ENCODE measurements around the gene TAS2R43.
"Not testable (repeated sequence)": the region's sequence is repeated elsewhere in the genome, so short reads cannot be mapped to it uniquely, and the experiment has no call there.

TAS2R43 gene, protein sequence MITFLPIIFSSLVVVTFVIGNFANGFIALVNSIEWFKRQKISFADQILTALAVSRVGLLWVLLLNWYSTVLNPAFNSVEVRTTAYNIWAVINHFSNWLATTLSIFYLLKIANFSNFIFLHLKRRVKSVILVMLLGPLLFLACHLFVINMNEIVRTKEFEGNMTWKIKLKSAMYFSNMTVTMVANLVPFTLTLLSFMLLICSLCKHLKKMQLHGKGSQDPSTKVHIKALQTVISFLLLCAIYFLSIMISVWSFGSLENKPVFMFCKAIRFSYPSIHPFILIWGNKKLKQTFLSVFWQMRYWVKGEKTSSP

DNA sequence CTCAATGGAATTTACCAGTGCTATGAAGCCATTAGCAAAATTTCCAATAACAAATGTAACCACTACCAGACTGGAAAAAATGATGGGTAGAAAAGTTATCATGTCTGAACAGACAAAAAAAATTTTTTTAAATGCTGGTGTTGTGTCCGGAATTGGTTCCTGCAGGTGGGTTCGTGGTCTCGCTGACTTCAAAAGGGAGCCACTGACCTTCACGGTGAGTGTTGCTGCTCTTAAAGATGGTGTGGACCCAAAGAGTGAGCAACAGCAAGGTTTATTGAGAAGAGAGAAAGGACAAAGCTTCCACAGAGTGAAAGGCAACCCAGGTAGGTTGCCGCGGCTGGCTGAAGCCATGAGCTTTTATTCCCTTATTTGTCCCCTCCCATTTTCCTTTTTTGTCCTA lies at the start of gene TAS2R43:
TSS of gene TAS2R43 (minus strand) at position 186 of the 400 bp plus-strand sequence. CDS start at position 102, 84 bp downstream.
- no peak for DNase-seq (ENCODE audit: low read depth)

DNA sequence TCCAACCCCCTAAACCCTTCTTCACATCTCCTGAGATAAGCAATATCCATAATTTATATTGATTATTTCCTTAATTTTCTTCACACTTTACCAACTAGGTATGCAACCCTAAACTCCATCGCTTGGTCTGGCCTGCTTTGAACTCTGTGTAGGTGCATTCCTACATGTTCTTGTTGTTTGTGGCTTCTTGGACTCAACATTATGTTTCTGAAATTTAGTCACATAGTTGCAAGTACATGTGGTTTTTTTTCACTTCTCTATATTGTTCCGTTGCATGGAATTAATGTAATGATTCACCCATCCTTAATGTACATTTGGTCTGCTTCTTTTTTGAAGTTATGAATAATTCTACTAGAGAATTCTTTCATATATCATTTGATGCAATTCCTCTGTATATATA lies 44.0 kb upstream of the TAS2R43 start:
- no peak for DNase-seq (ENCODE audit: low read depth)

DNA sequence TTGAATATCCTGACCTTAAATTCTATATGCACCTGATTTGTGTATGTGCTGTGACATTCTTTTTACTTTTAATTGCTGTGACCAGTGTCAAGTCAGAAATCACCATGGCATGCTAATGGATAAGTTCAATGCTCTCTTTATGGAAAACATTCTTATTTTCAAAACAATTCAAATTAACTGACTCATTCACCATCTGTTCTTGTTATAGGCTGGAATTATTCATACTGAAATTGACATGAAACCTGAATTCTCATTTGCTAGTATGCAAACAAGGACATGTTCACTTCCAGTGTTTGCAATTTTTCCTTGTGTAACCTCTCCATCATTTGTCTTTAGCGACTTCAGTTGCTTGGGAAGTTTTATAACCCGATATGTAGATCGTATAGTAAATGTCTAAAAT lies 42.2 kb upstream of the TAS2R43 start, which contains the start of gene TAS2R30:
TSS of gene TAS2R30 (minus strand) at position 340 of the 400 bp plus-strand sequence. CDS start 400 bp downstream, outside the sequence.
- no peak for DNase-seq (ENCODE audit: low read depth)

DNA sequence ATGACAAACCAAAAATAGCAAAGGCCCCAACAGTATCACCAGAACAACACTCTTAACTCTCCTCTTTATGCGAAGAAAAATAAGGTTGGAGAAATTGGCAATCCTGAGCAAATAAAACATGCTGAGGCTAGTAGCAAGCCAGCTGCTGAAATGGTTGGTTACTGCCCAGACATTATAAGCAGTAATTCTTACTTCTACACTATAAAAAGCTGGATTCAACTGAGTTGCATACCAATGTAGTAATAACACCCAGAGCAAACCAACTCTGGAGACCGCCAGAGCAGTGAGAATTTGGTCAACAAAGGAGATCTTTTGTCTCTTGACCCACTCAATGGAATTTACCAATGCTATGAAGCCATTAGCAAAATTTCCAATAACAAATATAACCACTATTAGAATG lies 41.7 kb upstream of the TAS2R43 start:
- DNase-seq (ENCODE audit: low read depth), result no peak

DNA sequence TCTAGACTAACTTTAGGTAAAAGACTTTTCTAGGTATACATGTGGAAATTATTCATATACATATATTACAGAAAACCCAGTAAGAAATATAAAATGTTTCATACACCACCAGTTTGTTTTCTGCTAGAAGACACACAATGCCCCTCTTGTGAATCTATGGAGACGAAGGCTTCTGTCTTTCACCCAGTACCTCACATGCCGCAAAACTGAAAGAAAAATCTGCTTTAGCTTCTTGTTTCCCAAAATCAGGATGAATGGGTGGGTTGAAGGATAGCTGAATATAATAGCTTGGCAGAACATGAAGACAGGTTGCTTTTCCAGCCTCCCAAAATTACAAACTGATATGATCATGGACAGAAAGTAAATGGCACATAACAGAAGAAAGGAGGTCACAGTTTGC lies 41.0 kb upstream of the TAS2R43 start:
- DNase-seq (ENCODE audit: low read depth), result no peak

DNA sequence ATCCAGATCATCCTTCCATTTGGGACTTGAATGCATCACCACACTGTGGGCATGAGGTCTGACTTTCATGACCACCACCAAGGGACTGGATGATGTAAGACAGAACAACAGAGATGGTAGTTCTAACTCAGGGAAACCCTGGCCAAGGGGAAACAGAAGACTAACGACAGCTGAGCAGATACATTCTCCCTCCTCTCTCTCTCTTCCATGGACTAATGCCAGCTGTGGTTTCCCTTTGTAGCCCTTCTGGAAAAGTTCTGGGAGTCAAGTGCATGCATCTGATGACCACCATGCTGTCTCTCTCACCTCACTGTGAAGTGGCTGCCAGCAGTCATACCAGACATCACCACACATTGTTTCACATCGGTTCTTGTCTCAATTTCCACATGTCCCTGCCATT lies 38.9 kb upstream of the TAS2R43 start:
- no peak for DNase-seq (ENCODE audit: low read depth)

DNA sequence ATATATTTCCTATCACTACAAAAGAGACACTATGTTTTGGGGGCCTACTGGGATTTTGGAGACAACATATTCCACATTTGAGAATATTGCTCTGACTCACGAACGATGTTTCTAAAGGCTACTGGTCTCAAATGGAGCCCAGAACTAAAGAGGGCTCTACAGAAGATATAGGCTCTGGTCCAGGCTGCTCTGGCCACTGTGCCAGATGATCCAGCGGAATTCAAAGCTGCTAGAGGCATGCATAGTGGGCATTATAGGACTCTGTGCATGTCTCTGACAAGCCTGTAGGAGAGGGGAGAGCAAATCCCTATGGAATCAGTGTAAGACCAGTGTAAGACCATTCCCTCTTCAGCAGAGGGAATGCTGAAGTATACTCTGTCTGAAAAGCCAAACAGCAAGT lies 38.3 kb upstream of the TAS2R43 start:
- no peak for DNase-seq (ENCODE audit: low read depth)

DNA sequence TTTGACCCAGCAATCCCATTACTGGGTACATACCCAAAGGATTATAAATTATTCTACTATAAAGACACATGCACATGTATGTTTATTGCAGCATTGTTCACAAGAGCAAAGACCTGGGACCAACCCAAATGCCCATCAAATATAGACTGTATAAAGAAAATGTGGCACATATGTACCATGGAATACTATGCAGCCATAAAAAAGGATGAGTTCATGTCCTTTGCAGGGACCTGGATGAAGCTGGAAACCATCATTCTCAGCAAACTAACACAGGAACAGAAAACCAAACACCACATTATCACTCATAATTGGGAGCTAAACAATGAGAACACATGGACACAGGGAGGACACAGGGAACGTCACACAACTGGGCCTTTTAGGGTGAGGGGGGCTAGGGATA lies 22.0 kb upstream of the TAS2R43 start:
- DNase-seq (ENCODE audit: low read depth), result not testable (repeated sequence)

DNA sequence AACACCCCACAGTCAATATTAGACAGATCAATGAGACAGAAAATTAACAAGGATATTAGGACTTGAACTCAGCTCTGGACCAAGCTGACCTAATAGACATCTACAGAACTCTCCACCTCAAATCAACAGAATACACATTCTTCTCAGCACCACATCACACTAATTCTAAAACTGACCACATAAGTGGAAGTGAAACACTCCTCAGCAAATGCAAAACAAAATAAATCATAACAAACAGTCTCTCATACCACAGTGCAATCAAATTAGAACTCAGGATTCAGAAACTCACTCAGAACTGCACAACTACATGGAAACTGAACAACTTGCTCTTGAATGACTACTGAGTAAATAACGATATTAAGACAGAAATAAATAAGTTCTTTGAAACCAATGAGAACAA lies 19.1 kb upstream of the TAS2R43 start:
- DNase-seq (ENCODE audit: low read depth), result not testable (repeated sequence)

DNA sequence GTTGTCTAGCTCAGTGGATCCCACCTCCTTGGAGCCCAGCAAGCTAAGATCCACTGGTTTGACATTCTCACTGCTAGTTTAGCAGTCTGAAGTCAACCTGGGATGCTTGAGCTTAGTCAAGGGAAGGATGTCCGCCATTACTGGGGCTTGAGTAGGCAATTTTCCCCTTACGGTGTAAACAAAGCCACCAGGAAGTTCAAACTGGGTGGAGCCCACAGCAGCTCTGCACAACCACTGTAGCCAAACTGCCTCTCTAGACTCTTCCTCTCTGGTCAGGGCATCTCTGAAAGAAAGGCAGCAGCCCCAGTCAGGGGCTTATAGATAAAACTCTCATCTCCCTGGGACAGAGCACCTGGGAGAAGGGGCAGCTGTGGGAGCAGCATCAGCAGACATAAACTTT lies 16.7 kb upstream of the TAS2R43 start:
- no peak for DNase-seq (ENCODE audit: low read depth)

DNA sequence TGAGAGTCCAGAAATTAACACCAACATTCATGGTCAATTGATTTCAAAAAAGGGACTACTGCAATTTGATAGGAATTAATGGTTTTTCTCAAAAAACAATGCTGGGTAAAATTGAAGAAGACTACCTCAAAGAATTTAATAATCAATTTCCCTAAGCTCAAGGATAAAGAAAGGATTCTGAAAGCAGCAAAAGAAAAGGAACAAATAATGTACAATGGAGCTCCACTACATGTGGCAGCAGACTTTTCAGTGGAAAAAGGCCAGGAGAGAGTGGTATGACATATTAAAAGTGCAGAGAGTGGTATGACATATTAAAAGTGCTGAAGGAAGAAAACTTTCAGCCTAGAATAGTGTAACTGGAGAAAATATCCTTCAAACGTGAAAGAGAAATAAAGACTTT lies 15.6 kb upstream of the TAS2R43 start:
- no peak for DNase-seq (ENCODE audit: low read depth)

DNA sequence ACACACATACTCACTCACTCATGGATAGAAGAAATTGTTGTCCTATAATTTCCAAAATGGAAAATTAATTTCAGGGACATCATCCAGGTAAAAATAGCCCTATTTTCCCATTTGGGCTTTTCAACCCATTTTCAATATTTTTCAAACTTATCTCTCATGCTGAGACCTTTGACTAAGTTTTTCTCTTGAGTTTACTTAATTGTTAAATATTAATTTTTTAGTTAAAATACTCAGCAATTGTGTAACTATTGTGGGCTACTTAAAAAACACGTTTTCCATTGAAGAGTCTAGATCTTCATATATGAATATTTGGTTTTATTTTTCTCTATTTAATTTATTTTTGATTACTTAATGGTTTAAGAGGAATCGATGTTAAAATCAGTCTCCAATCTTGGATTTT lies 14.2 kb upstream of the TAS2R43 start:
- no peak for DNase-seq (ENCODE audit: low read depth)

DNA sequence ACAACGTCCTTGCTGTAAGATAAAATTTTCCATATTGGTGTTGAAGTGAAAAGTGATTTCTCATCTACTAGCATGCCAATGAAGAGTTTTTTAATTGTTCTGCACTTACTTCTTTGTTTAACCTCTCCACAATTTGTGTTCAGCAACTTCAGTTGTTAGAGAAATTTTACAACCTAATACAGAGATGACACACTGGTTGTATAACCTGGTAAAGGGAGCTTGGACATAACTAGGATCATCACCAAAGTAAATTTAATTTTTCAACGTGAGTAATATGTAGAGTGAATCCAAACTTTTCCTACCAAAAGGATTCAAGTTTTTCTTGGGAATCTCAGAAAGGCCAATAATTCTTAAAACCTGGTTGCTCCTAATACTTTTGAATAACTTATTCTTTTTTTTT lies 13.4 kb upstream of the TAS2R43 start:
- DNase-seq (ENCODE audit: low read depth), result no peak

DNA sequence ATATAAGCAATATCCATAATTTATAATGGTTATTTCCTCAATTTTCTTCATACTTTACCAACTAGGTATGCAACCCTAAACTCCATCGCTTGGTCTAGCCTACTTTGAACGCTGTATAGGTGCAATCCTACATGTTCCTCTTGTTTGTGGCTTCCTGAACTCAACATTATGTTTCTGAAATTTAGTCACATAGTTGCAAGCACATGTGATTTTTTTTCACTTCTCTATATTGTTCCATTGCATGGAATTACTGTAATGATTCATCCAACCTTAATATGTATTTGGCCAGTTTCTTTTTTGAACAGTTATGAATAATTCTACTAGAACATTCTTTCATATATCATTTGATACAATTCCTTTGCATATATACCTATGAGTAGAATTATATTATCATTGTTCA lies 2.8 kb upstream of the TAS2R43 start:
- DNase-seq (ENCODE audit: low read depth), result not testable (repeated sequence)

DNA sequence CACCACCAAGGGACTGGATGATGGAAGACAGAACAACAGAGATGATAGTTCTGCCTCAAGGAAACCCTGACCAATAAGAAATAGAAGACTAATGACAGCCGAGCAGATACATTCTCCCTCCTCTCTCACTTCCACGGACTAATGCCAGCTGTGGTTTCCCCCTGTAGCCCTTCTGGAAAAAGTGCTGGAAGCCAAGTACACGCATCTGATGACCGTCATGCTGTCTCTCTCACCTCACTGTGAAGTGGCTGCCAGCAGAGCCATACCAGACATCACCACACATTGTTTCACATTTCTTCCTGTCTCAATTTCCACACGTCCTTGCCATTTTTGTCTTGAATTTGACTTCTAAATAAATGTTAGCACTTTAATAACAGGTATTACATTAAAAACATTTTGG lies 2.9 kb downstream of the TAS2R43 start:
- no peak for DNase-seq (ENCODE audit: low read depth)

DNA sequence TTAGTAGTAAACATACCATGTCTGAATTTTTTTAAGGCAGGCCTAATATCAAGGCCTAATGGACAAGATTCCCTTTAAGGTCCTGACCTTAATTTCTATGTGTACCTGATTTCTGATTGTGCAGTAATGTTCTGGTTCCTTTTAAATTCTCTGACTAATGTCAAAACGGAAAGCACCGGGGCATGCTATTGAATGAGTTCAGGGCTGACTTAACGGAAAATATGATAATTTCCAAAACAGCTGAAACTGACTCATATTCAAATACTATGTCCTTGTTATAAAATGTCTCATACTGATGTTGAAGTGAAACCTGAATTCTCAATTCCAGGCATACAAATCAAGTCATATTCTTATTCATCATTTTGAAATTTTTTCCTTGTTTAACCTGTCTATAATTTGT lies 6.7 kb downstream of the TAS2R43 start:
- DNase-seq (ENCODE audit: low read depth), result no peak

DNA sequence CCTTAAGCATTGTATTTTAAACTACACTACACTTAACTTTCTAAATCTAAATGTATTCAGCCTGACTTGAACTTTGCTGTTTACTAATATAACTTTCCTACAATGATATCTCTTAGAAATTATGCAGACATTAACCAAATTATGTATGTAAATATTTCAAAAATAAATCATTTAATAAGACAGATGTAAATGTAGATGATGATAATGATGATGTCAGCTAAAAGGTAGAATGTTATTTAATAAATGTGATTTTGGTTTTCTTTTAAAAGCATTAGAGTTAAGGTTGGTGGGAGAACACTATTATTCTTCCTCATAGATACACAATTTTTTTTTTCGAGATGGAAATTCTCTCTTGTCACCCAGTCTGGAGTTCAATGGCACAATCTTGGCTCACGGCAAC lies 10.1 kb downstream of the TAS2R43 start:
- DNase-seq (ENCODE audit: low read depth), result no peak

DNA sequence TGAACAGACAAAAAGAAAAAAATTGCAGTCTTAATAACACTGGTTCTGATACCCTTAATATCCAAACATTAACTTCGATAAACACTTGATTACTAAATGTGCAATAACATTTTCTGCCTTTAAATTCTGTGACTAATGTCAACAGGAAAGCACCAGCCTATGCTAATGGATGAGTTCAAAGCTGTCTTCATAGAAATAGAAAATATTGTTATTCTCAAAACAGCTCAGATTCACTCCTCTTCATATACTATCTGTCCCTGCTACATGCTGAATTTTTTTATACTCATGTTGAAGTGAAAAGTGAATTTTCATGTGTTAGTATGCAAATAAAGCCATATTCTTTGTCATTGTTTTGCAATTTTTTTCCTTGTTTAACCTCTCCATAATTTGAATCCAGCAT lies 13.9 kb downstream of the TAS2R43 start:
- DNase-seq (ENCODE audit: low read depth), result no peak

DNA sequence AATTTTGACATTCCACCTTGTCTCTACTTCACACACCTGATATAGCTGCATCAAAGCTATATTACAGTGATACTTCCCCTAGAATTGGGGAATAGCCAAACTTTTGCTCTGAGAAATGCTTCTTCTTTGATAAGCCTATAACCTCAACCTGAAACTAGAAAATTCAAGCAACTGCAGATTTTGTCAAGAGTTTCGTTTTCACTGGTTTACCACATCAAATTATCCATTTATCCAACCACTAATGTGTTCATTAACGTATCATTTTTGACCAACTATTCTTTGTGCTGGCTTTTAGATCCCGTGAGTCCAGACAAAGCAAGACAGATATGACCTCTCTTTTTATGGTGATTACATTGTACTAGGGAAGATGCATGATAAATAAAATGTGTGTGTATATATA lies 16.5 kb downstream of the TAS2R43 start:
- DNase-seq (ENCODE audit: low read depth), result no peak

DNA sequence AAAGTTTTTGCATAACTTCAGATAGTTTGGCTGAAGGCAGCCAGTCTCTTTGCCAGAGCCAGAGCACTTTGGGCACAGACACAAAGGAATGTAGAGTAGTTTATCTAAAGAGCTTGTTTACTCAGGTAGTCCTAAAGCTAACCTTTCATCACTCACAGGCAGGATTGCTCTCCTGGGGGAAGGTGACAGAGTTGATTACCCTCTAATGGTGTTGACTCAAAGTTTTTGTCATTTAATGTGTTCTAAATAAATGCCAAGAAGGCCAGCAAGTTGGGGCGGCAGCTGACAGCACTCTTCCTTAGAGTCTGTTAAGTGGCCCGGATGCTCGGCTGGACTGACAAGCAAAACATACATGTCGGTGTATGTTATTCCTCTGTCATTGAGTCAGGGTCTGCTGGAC lies 20.7 kb downstream of the TAS2R43 start:
- DNase-seq (ENCODE audit: low read depth), result no peak

DNA sequence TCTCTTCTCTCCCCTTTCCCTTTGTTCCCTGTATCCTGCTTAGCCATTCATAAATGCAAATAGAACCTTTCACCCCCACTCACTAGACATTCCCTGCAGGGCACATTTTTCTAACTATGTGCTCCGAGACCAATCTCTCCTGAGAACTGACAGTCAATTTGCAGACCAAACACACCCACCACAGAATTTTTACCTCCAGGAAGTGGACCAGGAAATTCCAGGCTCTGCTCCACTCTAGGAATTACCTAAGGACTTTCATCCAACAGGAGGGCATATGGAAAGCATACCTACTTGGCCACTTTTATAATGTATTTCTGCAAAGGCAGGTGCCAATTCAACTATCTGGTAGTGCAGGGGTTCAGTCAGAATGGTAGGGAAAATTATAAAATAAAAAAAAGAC lies 21.1 kb downstream of the TAS2R43 start:
- no peak for DNase-seq (ENCODE audit: low read depth)

DNA sequence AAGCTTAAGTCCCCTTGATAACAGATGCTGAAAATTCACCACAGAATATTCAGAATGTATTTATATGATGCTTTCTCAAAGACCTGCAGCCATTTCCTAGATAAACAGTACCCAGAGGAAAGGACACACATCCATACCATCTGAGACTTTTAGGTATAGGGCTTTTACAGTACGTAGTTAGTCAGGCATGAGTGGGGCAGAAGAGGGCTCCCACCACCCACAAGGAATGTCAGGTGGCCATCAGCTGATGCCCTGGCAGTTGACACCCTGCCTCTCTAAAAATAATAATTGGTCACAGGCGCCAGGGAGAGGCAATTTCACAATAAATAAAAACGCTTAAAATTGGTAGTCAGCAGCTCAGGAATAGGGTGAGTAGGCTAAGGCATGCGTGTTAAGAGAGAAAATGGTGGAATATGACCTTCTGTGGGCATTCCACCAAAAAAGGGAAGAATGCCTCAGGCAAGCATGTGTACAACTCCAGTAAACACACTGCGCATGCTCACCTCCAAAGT lies 22.2 kb downstream of the TAS2R43 start:
- no peak for DNase-seq (ENCODE audit: low read depth)

DNA sequence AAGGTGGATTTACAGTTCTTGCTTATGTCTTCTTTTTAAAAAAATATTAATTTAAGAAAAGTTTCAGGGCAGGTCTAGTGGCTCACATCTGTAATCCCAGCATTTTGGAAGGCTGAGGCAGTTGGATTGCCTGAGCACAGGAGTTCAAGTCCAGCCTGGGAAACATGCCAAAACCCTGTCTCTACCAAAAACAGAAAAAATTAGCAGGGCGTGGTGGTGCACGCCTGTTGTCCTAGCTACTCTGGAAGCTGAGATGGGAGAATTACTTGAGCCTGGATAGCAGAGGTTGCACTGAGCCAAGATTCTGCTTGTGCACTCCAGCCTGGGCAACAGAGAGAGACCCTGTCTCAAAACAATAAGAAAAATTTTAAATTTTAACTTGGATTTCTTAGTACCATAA lies 24.6 kb downstream of the TAS2R43 start:
- no peak for DNase-seq (ENCODE audit: low read depth)

DNA sequence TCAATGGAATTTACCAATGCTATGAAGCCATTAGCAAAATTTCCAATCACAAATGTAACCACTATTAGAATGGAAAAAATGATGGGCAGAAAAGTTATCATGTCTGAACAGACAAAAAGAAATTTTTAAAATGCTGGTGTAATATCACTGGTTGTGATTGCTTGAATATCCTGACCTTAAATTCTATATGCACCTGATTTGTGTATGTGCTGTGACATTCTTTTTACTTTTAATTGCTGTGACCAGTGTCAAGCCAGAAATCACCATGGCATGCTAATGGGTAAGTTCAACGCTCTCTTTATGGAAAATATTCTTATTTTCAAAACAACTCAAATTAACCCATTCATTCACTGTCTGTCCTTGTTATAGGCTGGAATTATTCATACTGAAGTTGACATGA lies 29.9 kb downstream of the TAS2R43 start, which contains the start of gene TAS2R46:
TSS of gene TAS2R46 (minus strand) at position 101 of the 400 bp plus-strand sequence. CDS start at position 101, 0 bp downstream.
- DNase-seq (ENCODE audit: low read depth), result not testable (repeated sequence)

Measured in stimulated activated CD8-positive, alpha-beta memory T cell treated with anti-CD3 and anti-CD28 coated beads, Interleukin-12 subunit alpha, Interleukin-12 subunit beta, amount 100 ng/mL, for 1 hour (primary cell).